GM12878 (cell line): ENCODE results near the gene MEF2D. TPM values are rescaled to one million over a fixed set of nuclear protein-coding genes. Genes with fewer than 3 reads are reported as not detected.

Experiments
- ATAC-seq: fragments of 200-7000 bp; cut with Tn5 transposase; 3 replicates; pipeline ENCODE4 v1.9.1; 2020; ENCODE audit warnings: mild to moderate bottlenecking, moderate library complexity
- BruUV-seq: library from RNA; stranded (reverse); fragments of 400-500 nt; replicated peaks from 2 replicates; lab custom pipeline; 2021; lab: Mats Ljungman, UMichigan
- CTCF ChIA-PET: fragments of 300-600 bp; sonication (Branson Sonifier 250); formaldehyde crosslinking; extraction: SDS; loops from one replicate; lab custom pipeline; 2021; ENCODE audit warnings: inconsistent platforms; lab: Yijun Ruan, JAX
- POLR2A ChIA-PET: fragments of 350-600 bp; formaldehyde crosslinking; extraction: SDS; loops from one replicate; lab custom pipeline; 2021; ENCODE audit warnings: inconsistent platforms; lab: Charles Lee
- RAD21 ChIA-PET: fragments of 300-600 bp; sonication (Branson Sonifier 250); formaldehyde crosslinking; loops from one replicate; lab custom pipeline; 2023; ENCODE audit warnings: antibody characterized with exemption; ENCODE audit not compliant: unreplicated experiment; lab: Charles Lee
- SMC1A ChIA-PET: fragments of 300-600 bp; sonication (Branson Sonifier 250); formaldehyde crosslinking; loops from one replicate; lab custom pipeline; 2023; ENCODE audit not compliant: unreplicated experiment, uncharacterized antibody; lab: Charles Lee
- DNase-seq: peaks from one replicate; pipeline ENCODE4 v3.0.0-alpha.2; 2011; ENCODE audit warnings: low read depth, low spot score
- FAIRE-seq: peaks from 3 replicates; lab custom pipeline; 2011; peaks lifted over from hg19 to GRCh38; lab: Jason Lieb, UNC
- H2AFZ ChIP-seq: 2 replicates; pipeline ENCODE4 v1.6.0; 2011; ENCODE audit warnings: low read depth, low read length, control low read depth; ENCODE audit not compliant: control insufficient read depth
- H3K27ac ChIP-seq: 2 replicates; pipeline ENCODE4 v1.5.1; 2011; ENCODE audit warnings: control low read depth; ENCODE audit not compliant: control insufficient read depth, insufficient read depth
- H3K27me3 ChIP-seq, 2 experiments: replicated peaks in 1 of 2; 2 replicates each; pipeline versions ENCODE4 v1.6.0 to v1.6.1; 2011; ENCODE audit warnings: low read length in 1 of 2; ENCODE audit not compliant: control insufficient read depth in 2 of 2, insufficient read depth in 2 of 2
- H3K36me3 ChIP-seq, 2 experiments: 2 replicates each; pipeline ENCODE4 v1.5.1; 2011; ENCODE audit warnings: low read length in 1 of 2; ENCODE audit not compliant: control insufficient read depth in 2 of 2, insufficient read depth in 2 of 2
- H3K4me1 ChIP-seq: 2 replicates; pipeline ENCODE4 v1.6.1; 2011; ENCODE audit warnings: mild to moderate bottlenecking, low read length, moderate library complexity, mixed read lengths; ENCODE audit not compliant: control insufficient read depth, insufficient read depth
- H3K4me2 ChIP-seq: 2 replicates; pipeline ENCODE4 v1.6.0; 2011; ENCODE audit warnings: control low read depth; ENCODE audit not compliant: control insufficient read depth, insufficient read depth
- H3K4me3 ChIP-seq: fragments of 200-600 bp; sonication (generic); 2 replicates; pipeline ENCODE4 v1.5.1; 2016
- H3K79me2 ChIP-seq: 2 replicates; pipeline ENCODE4 v1.6.0; 2011; ENCODE audit warnings: low read length; ENCODE audit not compliant: control insufficient read depth, insufficient read depth
- H3K9ac ChIP-seq: 2 replicates; pipeline ENCODE4 v1.8.0; 2011; ENCODE audit warnings: low read length, control low read depth, mixed read lengths; ENCODE audit not compliant: control insufficient read depth, insufficient read depth
- H3K9me3 ChIP-seq: replicated peaks from 3 replicates; pipeline ENCODE4 v1.5.1; 2011; ENCODE audit warnings: mild to moderate bottlenecking, low read length; ENCODE audit not compliant: control insufficient read depth, insufficient read depth
- H4K20me1 ChIP-seq: 2 replicates; pipeline ENCODE4 v1.6.0; 2011; ENCODE audit not compliant: control insufficient read depth, insufficient read depth
- BRCA1 ChIP-seq: IDR thresholded peaks from 2 replicates; pipeline ENCODE4 v1.6.1; 2011; ENCODE audit warnings: low read depth, low read length, improper control_type of control experiment
- CHD4 ChIP-seq: fragments of 200-600 bp; sonication (generic); IDR thresholded peaks from 2 replicates; pipeline ENCODE4 v1.6.1; 2016; ENCODE audit warnings: mild to moderate bottlenecking
- IKZF1 ChIP-seq: fragments of 450-650 bp; conservative IDR thresholded peaks from 2 replicates; pipeline ENCODE4 v1.6.1; 2017; ENCODE audit warnings: antibody characterized with exemption, mild to moderate bottlenecking
- MEF2B ChIP-seq: fragments of 450-650 bp; IDR thresholded peaks from 2 replicates; pipeline ENCODE4 v1.6.1; 2018; ENCODE audit warnings: mild to moderate bottlenecking, moderate library complexity; ENCODE audit not compliant: partially characterized antibody, poor library complexity, severe bottlenecking
- SIN3A ChIP-seq: IDR thresholded peaks from 2 replicates; pipeline ENCODE4 v1.6.1; 2012; ENCODE audit warnings: low read depth, low read length, improper control_type of control experiment
- SIX5 ChIP-seq: IDR thresholded peaks from 2 replicates; pipeline ENCODE4 v1.6.1; 2011; ENCODE audit warnings: mild to moderate bottlenecking, low read depth, low read length, moderate library complexity; ENCODE audit not compliant: severe bottlenecking
- SMAD1 ChIP-seq: fragments of 450-650 bp; IDR thresholded peaks from 2 replicates; pipeline ENCODE4 v1.6.1; 2018; ENCODE audit warnings: mild to moderate bottlenecking, low read depth; ENCODE audit not compliant: partially characterized antibody
- SP1 ChIP-seq: IDR thresholded peaks from one replicate; pipeline ENCODE4 v1.6.1; 2011; ENCODE audit warnings: low read depth, low read length
- STAT3 ChIP-seq: IDR thresholded peaks from 2 replicates; pipeline ENCODE4 v1.6.1; 2011; ENCODE audit warnings: low read depth, low read length, improper control_type of control experiment
- YBX1 ChIP-seq: fragments of 450-650 bp; IDR thresholded peaks from 2 replicates; pipeline ENCODE4 v1.6.1; 2016; ENCODE audit warnings: antibody characterized with exemption
- WGBS: methylation state at CpG from one replicate; pipeline ENCODE4 v1.1.6; 2016; ENCODE audit warnings: low lambda C conversion rate; ENCODE audit not compliant: insufficient replicate concordance, insufficient coverage; ENCODE audit errors: missing lambda C conversion rate; 5-methylcytosine and 5-hydroxymethylcytosine counted together
- in situ Hi-C: fragments of 300-500 bp; cut with MboI; formaldehyde crosslinking; loops from 9 replicates; pipeline ENCODE4 v1.14.3; 2018; ENCODE audit warnings: mixed read lengths
- intact Hi-C: fragments of 100-400 bp; cut with micrococcal nuclease; formaldehyde crosslinking; loops from one replicate; pipeline ENCODE4 v1.14.2; 2022; ENCODE audit not compliant: unreplicated experiment
- polyA plus RNA-seq, 11 experiments: library from polyadenylated mRNA; depleted of rRNA in 4 of 11; unstranded in 6 of 11; stranded (reverse) in 5 of 11; fragments of >200 nt; fragmentation: Nextera tagmentation in 4 of 11; fragmentation: Illumina TruSeq in 1 of 11; extraction: Ambion mirVana in 4 of 11; extraction: Trizol in 1 of 11; gene quantifications; 1 replicate in 1 of 11; 2 replicates in 10 of 11; pipeline versions ENCODE4 v1.2.1 to v1.2.3, GENCODE V29; 2011 to 2016; ENCODE audit warnings: inconsistent platforms in 2 of 11, missing spikeins in 2 of 11, low read depth in 1 of 11
- total RNA-seq, 4 experiments: library from RNA; depleted of rRNA in 3 of 4; stranded (reverse); fragments of >200 nt in 3 of 4; fragmentation: Illumina TruSeq in 1 of 4; extraction: Trizol in 1 of 4; gene quantifications; 2 replicates each; pipeline versions ENCODE4 v1.2.1 to v1.2.3, GENCODE V29; 2013 to 2021
- TF ChIP-seq, protein P1 (sequence below): fragments of 450-650 bp; IDR thresholded peaks from 2 replicates; pipeline ENCODE4 v1.6.1; 2016; ENCODE audit warnings: mild to moderate bottlenecking, moderate library complexity, borderline replicate concordance

Gene MEF2D
- total and polyA plus RNA-seq, 10 of the 15 experiments (the other 5 are each of a cell fraction or from before 2014, with no cell fraction given), result 0.61 to 53.0 (median 15.2) TPM

DNA sequence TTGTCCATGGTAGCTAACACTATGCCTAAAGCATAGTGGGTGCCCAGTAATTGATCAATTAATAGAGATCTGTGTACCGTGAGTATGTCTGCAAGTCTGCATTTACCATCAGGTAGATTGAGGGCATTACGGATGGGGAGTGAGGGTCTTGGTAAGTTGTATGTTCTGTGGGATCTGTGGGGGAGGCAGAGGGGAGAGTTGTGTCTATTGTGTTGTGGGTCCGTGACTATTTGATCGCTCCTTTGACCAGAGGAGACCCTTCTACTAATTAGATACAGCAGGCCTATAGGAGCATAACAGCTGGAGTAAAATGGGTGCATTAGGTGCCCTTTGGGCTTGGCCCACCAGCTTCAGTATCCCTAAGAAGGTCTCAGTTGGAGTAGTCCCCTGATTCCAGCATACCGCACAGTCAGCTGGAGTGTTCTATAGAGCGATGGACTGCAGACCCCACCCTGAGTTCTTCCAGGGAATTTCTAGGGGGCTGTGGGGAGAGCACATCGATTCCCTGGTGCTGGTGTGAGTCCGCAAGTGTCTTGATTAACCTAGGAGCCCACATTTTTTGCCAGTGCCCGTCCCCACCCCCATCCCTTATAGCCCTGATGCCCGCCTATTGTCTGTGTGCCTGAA, 75.7 kb downstream of the MEF2D start:
- intact Hi-C loops, result no loop called here
- Histone ChIP-seq H2AFZ (no peak overlapping the region), H3K4me1 (peaks cover 8% of the 10 kb centered on the region), H4K20me1 (no peaks in the 10 kb centered on the region; the same call in 1 of the 2 replicates), H3K36me3 (no peaks in the 10 kb centered on the region), H3K27me3 (peaks cover 10 to 23% of the 10 kb centered on the region in 2 experiments), H3K4me2 (no peak overlapping the region), H3K79me2 (no peaks in the 10 kb centered on the region), H3K9me3 (no peaks in the 10 kb centered on the region), H3K9ac (no peak overlapping the region), H3K4me3 (no peak overlapping the region), H3K27ac (no peak overlapping the region)
- no peak for TF ChIP-seq SIN3A
- TF ChIP-seq IKZF1, result no peak
- TF ChIP-seq SP1, result no peak
- RAD21 ChIA-PET, result no interaction called here
- POLR2A ChIA-PET, result no interaction called here
- BruUV-seq, result no TSS peak
- SMC1A ChIA-PET, result interaction anchor here (2.9 kb wide), 1 partner anchor 39 kb away, joined by 10 read pairs; no protein-coding TSS in a partner anchor
- no peak for DNase-seq
- WGBS, result 38% methylated on average over 10 of the region's 10 CpGs
- FAIRE-seq, result no peak
- no peak for ATAC-seq
- CTCF ChIA-PET, result interaction anchor here (0.9 to 3.5 kb wide), 3 partner anchors 21 to 39 kb away, joined by 3 to 18 read pairs (median 8); no protein-coding TSS in a partner anchor
- in situ Hi-C loops, result no loop called here

DNA sequence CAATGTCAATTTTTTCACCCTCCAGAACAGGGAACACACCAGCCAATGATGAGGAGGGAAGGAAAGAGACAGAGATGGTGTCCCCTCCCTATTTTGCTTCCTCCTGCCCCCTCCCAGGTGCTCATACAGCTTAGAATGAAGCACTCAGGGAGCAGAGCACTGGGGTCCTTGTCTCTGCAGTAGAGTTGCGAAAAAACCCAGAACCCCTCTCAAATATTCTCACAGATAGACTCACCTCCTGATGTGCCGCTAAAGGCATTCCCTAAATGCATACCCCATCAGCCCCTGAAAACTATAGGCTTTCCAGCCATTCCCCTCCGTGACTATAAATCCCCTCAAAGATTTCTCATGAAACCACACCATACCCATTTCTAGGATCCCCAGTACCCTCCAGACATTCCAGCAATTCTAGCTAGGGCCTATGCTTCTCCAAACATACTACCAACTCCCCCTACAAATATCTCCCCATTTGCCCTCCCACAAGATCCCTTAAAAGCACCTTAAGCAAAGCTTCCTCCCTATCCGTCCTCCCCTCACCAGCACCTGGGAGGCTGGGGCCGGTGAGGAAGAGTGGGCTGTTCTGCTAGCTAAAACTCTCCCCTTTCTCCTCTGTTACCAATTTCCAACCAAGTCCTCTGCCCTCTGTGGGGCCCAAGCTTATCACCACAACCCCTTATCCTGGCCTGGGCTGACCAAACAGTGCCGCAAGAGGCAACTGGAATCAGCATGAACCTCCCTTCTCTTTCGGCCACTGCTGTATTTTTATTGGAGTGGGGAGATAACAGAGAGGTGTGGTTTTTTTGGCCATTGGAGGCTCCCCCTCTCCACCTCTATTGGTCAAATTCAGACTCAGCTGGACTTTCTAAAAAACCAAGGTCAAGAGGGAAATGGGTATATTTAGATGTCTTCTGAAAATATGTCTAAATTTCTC, 76.9 kb downstream of the MEF2D start:
- Histone ChIP-seq H3K27ac (no peak overlapping the region), H3K4me3 (no peak overlapping the region), H3K9me3 (no peaks in the 10 kb centered on the region), H3K4me1 (peaks cover 8% of the 10 kb centered on the region), H2AFZ (no peak overlapping the region), H3K27me3 (peaks cover 6 to 23% of the 10 kb centered on the region in 2 experiments), H3K79me2 (no peaks in the 10 kb centered on the region), H3K4me2 (no peak overlapping the region), H3K36me3 (no peaks in the 10 kb centered on the region), H3K9ac (no peak overlapping the region), H4K20me1 (no peaks in the 10 kb centered on the region)
- ChIA-PET SMC1A (interaction anchor here (1.2 to 2.9 kb wide), 2 partner anchors 34 to 38 kb away, joined by 4 to 10 read pairs; no protein-coding TSS in a partner anchor), POLR2A (no interaction called here), RAD21 (interaction anchor here (0.9 to 1.4 kb wide), 2 partner anchors 22 to 38 kb away, joined by 3 read pairs; no protein-coding TSS in a partner anchor), CTCF (interaction anchor here (0.9 to 3.5 kb wide), 5 partner anchors 22 to 646 kb away, joined by 3 to 18 read pairs (median 3); no protein-coding TSS in a partner anchor)
- intact Hi-C loops, result no loop called here
- FAIRE-seq (no peak), DNase-seq (no peak), ATAC-seq (no peak)
- in situ Hi-C loops, result no loop called here
- 46% methylated on average over 7 of the region's 7 CpGs for WGBS
- no TSS peak for BruUV-seq
- TF ChIP-seq CHD4 (no peak), YBX1 (no peak), SMAD1 (no peak), STAT3 (no peak), MEF2B (no peak), BRCA1 (no peak), SIX5 (no peak)
- TF ChIP-seq, protein P1, sequence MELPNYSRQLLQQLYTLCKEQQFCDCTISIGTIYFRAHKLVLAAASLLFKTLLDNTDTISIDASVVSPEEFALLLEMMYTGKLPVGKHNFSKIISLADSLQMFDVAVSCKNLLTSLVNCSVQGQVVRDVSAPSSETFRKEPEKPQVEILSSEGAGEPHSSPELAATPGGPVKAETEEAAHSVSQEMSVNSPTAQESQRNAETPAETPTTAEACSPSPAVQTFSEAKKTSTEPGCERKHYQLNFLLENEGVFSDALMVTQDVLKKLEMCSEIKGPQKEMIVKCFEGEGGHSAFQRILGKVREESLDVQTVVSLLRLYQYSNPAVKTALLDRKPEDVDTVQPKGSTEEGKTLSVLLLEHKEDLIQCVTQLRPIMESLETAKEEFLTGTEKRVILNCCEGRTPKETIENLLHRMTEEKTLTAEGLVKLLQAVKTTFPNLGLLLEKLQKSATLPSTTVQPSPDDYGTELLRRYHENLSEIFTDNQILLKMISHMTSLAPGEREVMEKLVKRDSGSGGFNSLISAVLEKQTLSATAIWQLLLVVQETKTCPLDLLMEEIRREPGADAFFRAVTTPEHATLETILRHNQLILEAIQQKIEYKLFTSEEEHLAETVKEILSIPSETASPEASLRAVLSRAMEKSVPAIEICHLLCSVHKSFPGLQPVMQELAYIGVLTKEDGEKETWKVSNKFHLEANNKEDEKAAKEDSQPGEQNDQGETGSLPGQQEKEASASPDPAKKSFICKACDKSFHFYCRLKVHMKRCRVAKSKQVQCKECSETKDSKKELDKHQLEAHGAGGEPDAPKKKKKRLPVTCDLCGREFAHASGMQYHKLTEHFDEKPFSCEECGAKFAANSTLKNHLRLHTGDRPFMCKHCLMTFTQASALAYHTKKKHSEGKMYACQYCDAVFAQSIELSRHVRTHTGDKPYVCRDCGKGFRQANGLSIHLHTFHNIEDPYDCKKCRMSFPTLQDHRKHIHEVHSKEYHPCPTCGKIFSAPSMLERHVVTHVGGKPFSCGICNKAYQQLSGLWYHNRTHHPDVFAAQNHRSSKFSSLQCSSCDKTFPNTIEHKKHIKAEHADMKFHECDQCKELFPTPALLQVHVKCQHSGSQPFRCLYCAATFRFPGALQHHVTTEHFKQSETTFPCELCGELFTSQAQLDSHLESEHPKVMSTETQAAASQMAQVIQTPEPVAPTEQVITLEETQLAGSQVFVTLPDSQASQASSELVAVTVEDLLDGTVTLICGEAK, result no peak
